Measurements from ENCODE around the gene ZNF557.

The ZNF557 gene

GRCh38 chr19:7076151-7076550 is 6.6 kb downstream of the ZNF557 start:
- no peak for DNase-seq (ENCODE audit: low read depth)

GRCh38 chr19:7078008-7078407 is 8.5 kb downstream of the ZNF557 start:
- no peak for DNase-seq (ENCODE audit: low read depth)

- DNase-seq (ENCODE audit: low read depth): no peak
Observed at GRCh38 chr19:7083076-7083956, 13.8 kb downstream of the ZNF557 start.

GRCh38 chr19:7088999-7089398 is 19.5 kb downstream of the ZNF557 start:
- no peak for DNase-seq (ENCODE audit: low read depth)

GRCh38 chr19:7098096-7098495 is 28.6 kb downstream of the ZNF557 start:
- DNase-seq (ENCODE audit: low read depth): no peak

- DNase-seq (ENCODE audit: low read depth): peak; percentile 68
Observed at GRCh38 chr19:7098701-7099596, 29.4 kb downstream of the ZNF557 start.

- no peak for DNase-seq (ENCODE audit: low read depth)
Observed at GRCh38 chr19:7099597-7099921, 30.1 kb downstream of the ZNF557 start.

GRCh38 chr19:7101498-7102253 is 32.2 kb downstream of the ZNF557 start:
- DNase-seq (ENCODE audit: low read depth): no peak

GRCh38 chr19:7104747-7105447 is 35.4 kb downstream of the ZNF557 start:
- no peak for DNase-seq (ENCODE audit: low read depth)

GRCh38 chr19:7106711-7107657 is 37.5 kb downstream of the ZNF557 start:
- DNase-seq (ENCODE audit: low read depth): no peak

GRCh38 chr19:7109678-7110289 is 40.3 kb downstream of the ZNF557 start:
- no peak for DNase-seq (ENCODE audit: low read depth)

GRCh38 chr19:7112675-7113074 is 43.2 kb downstream of the ZNF557 start:
- DNase-seq (ENCODE audit: low read depth): no peak

GRCh38 chr19:7113233-7113632 is 43.7 kb downstream of the ZNF557 start:
- no peak for DNase-seq (ENCODE audit: low read depth)

GRCh38 chr19:7115721-7116120 is 46.2 kb downstream of the ZNF557 start:
- no peak for DNase-seq (ENCODE audit: low read depth)

- no peak for DNase-seq (ENCODE audit: low read depth)
Observed at GRCh38 chr19:7117248-7117647, 47.7 kb downstream of the ZNF557 start.

GRCh38 chr19:7119582-7119981 is 50.1 kb downstream of the ZNF557 start:
- no peak for DNase-seq (ENCODE audit: low read depth)

- no peak for DNase-seq (ENCODE audit: low read depth)
Observed at GRCh38 chr19:7120499-7120898, 51.0 kb downstream of the ZNF557 start.

- no peak for DNase-seq (ENCODE audit: low read depth)
Observed at GRCh38 chr19:7122701-7123100, 53.2 kb downstream of the ZNF557 start.

- DNase-seq (ENCODE audit: low read depth): no peak
Observed at GRCh38 chr19:7124782-7125181, 55.3 kb downstream of the ZNF557 start.

- no peak for DNase-seq (ENCODE audit: low read depth)
Observed at GRCh38 chr19:7125221-7125620, 55.7 kb downstream of the ZNF557 start.
